Psoas muscle (tissue), 8 donors: ENCODE data around the gene STS. TPM values are rescaled to one million over a fixed set of nuclear protein-coding genes. Genes with fewer than 3 reads are reported as not detected.

ENCODE experiments used
- ATAC-seq, 4 donors: fragments of 200-7000 bp; cut with Tn5 transposase; one replicate each; pipeline ENCODE4 v1.9.1; 2020; ENCODE audit warnings: moderate library complexity in 3 of 4, mild to moderate bottlenecking in 2 of 4
- DNase-seq, 2 donors: peaks; one replicate each; pipeline ENCODE4 v3.0.0-alpha.2; 2020
- H3K27ac ChIP-seq: fragments of 200-600 bp; one replicate; pipeline ENCODE4 v1.8.0; 2022
- H3K27me3 ChIP-seq, 3 donors: fragments of 200-600 bp in 1 of 3; one replicate each; pipeline versions ENCODE4 v1.6.1 to v1.8.0; 2013 to 2022; ENCODE audit warnings: low read length in 2 of 3, mild to moderate bottlenecking in 2 of 3, moderate library complexity in 1 of 3; ENCODE audit not compliant: insufficient read depth in 3 of 3
- H3K36me3 ChIP-seq, 2 donors: fragments of 200-600 bp in 1 of 2; one replicate each; pipeline versions ENCODE4 v1.6.1 to v1.8.0; 2013 to 2022; ENCODE audit warnings: low read depth in 1 of 2, mild to moderate bottlenecking in 1 of 2, moderate library complexity in 1 of 2; ENCODE audit not compliant: insufficient read depth in 1 of 2
- H3K4me1 ChIP-seq: fragments of 200-600 bp; one replicate; pipeline ENCODE4 v1.8.0; 2022
- H3K4me3 ChIP-seq: fragments of 200-600 bp; one replicate; pipeline ENCODE4 v1.8.0; 2022; ENCODE audit warnings: mild to moderate bottlenecking
- H3K9me3 ChIP-seq: fragments of 200-600 bp; one replicate; pipeline ENCODE4 v1.8.0; 2022
- CTCF ChIP-seq: fragments of 200-600 bp; IDR thresholded peaks from one replicate; pipeline ENCODE4 v1.8.0; 2022; ENCODE audit warnings: antibody characterized with exemption
- WGBS, 3 donors: extraction: QIAGEN DNeasy Blood & Tissue Kit; methylation state at CpG; one replicate each; pipeline versions ENCODE4 v1.1.6 to v1.1.7; 2013; 5-methylcytosine and 5-hydroxymethylcytosine counted together
- intact Hi-C, 2 donors: fragments of 100-400 bp; cut with DNase I; formaldehyde crosslinking; loops; one replicate each; pipeline versions ENCODE4 v1.11.0 to v1.14.2; 2022
- polyA plus RNA-seq, 3 donors: library from polyadenylated mRNA; stranded (reverse); fragments of 200-250 nt; gene quantifications; one replicate each; pipeline ENCODE4 v1.2.3, GENCODE V29; 2013
- total RNA-seq, 4 donors: library from RNA; stranded (reverse); fragmentation: NEBNext Ultra II Directional in 2 of 4; extraction: Animal tissue kit (Norgen Biotek cat#: 25700) in 2 of 4; gene quantifications; one replicate each; pipeline versions ENCODE4 v1.2.1 to v1.2.4, GENCODE V29; 2021 to 2023
- donor health status: healthy with polysubstance abuse.
- donor health status: DM: no; HTN: no; CAD: no; lungs with moderate emphysema.
- donor health status: Bipolar disorder and iron deficiency.
- donor health status: healthy.
- donor health status: DM: yes; HTN: yes; CAD: no.
- donor health status: DM: no; HTN: no; CAD: no.
- donor health status: DM: no; HTN: no; CAD: no.
- donor health status: DM: yes; HTN: yes; CAD: no.

Gene STS
- total and polyA plus RNA-seq, 7 donors: 2.3 to 14.3 (median 4.6) TPM

GRCh38 chrX:7132335-7133049 is 15.0 kb upstream of the STS start:
- H3K27ac ChIP-seq: peak overlapping the region; percentile 60
- no peaks in the 10 kb centered on the region for H3K36me3 ChIP-seq
- ATAC-seq (peak; percentile 38 to 81 (median 63)), DNase-seq (no peak)
- H3K9me3 ChIP-seq: no peaks in the 10 kb centered on the region
- H3K4me3 ChIP-seq: no peak overlapping the region
- intact Hi-C loops: no loop called here
- TF ChIP-seq CTCF: peak; percentile 38
- 68 to 76% (median 73%) methylated on average over 3 of the region's 3 CpGs for WGBS, 3 donors
- no peaks in the 10 kb centered on the region for H3K27me3 ChIP-seq
- peaks cover 23% of the 10 kb centered on the region for H3K4me1 ChIP-seq

- Histone ChIP-seq H3K27ac (peak overlapping the region; percentile 60), H3K4me1 (peaks cover 21% of the 10 kb centered on the region), H3K4me3 (no peak overlapping the region), H3K9me3 (no peaks in the 10 kb centered on the region), H3K36me3 (no peaks in the 10 kb centered on the region), H3K27me3 (no peaks in the 10 kb centered on the region)
- intact Hi-C loops: no loop called here
- no peak for TF ChIP-seq CTCF
- ATAC-seq: peak in 3 of 4 donors; percentile 28 to 63 (median 32)
- no peak for DNase-seq
- WGBS, 3 donors: 34 to 44% (median 41%) methylated on average over 8 of the region's 8 CpGs
Observed at GRCh38 chrX:7133050-7133440, 14.5 kb upstream of the STS start.

GRCh38 chrX:7134981-7135380 is 12.5 kb upstream of the STS start:
- DNase-seq (no peak), ATAC-seq (no peak)
- H3K4me3 ChIP-seq: no peak overlapping the region
- H3K27ac ChIP-seq: no peak overlapping the region
- H3K36me3 ChIP-seq: no peaks in the 10 kb centered on the region
- no peak for TF ChIP-seq CTCF
- H3K27me3 ChIP-seq: no peaks in the 10 kb centered on the region
- 98 to 100% (median 99%) methylated on average over 2 of the region's 2 CpGs for WGBS, 3 donors
- intact Hi-C loops: no loop called here
- peaks cover 21% of the 10 kb centered on the region for H3K4me1 ChIP-seq
- H3K9me3 ChIP-seq: no peaks in the 10 kb centered on the region

GRCh38 chrX:7139202-7140081 is 8.1 kb upstream of the STS start:
- no peak overlapping the region for H3K4me3 ChIP-seq
- no peak overlapping the region for H3K27ac ChIP-seq
- intact Hi-C loops: no loop called here
- H3K9me3 ChIP-seq: no peaks in the 10 kb centered on the region
- no peaks in the 10 kb centered on the region for H3K36me3 ChIP-seq
- 40 to 50% (median 48%) methylated on average over 9 of the region's 9 CpGs for WGBS, 3 donors
- no peak for TF ChIP-seq CTCF
- ATAC-seq (peak; percentile 43 to 78 (median 61)), DNase-seq (no peak)
- H3K27me3 ChIP-seq: no peaks in the 10 kb centered on the region
- H3K4me1 ChIP-seq: peaks cover 8% of the 10 kb centered on the region
